SJSA1 (cell line): ENCODE data around the gene PDP2. TPM values are rescaled to one million over a fixed set of nuclear protein-coding genes. Genes with fewer than 3 reads are reported as not detected.
A peak's percentile ranks its signal among the peaks of the same experiment; 100 is the strongest.
"Not testable (repeated sequence)": the region's sequence is repeated elsewhere in the genome, so short reads cannot be mapped to it uniquely, and the experiment has no call there.

ENCODE experiments used
- DNase-seq, 2 experiments: peaks; one replicate each; pipeline ENCODE4 v3.0.0-alpha.2; 2015 to 2020; ENCODE audit warnings: low spot score in 2 of 2, low read depth in 1 of 2
- H3K27ac ChIP-seq: fragments of 250-450 bp; sonication (Bioruptor Pico); 2 replicates; pipeline ENCODE4 v1.5.1; 2020; ENCODE audit warnings: mild to moderate bottlenecking, moderate library complexity
- H3K27me3 ChIP-seq: fragments of 250-450 bp; sonication (Bioruptor Pico); replicated peaks from 2 replicates; pipeline ENCODE4 v1.5.1; 2020; ENCODE audit warnings: mild to moderate bottlenecking, moderate library complexity
- H3K36me3 ChIP-seq: fragments of 250-450 bp; sonication (Bioruptor Pico); 2 replicates; pipeline ENCODE4 v1.5.1; 2020; ENCODE audit warnings: mild to moderate bottlenecking
- H3K4me1 ChIP-seq: fragments of 250-450 bp; sonication (Bioruptor Pico); replicated peaks from 2 replicates; pipeline ENCODE4 v1.6.1; 2021; ENCODE audit warnings: mild to moderate bottlenecking
- H3K4me3 ChIP-seq: fragments of 250-450 bp; sonication (Bioruptor Pico); 2 replicates; pipeline ENCODE4 v1.5.1; 2020; ENCODE audit warnings: mild to moderate bottlenecking
- H3K9me3 ChIP-seq: fragments of 250-450 bp; sonication (Bioruptor Pico); replicated peaks from 2 replicates; pipeline ENCODE4 v1.5.1; 2020; ENCODE audit warnings: mild to moderate bottlenecking
- total RNA-seq: library from RNA; depleted of rRNA; stranded (reverse); fragments of >200 nt; shearing (Covaris generic); gene quantifications from 2 replicates; pipeline ENCODE4 v1.2.3, GENCODE V29; 2014

PDP2 gene
- total RNA-seq, 1 experiment from 2014 or later: 5.0 TPM

DNA sequence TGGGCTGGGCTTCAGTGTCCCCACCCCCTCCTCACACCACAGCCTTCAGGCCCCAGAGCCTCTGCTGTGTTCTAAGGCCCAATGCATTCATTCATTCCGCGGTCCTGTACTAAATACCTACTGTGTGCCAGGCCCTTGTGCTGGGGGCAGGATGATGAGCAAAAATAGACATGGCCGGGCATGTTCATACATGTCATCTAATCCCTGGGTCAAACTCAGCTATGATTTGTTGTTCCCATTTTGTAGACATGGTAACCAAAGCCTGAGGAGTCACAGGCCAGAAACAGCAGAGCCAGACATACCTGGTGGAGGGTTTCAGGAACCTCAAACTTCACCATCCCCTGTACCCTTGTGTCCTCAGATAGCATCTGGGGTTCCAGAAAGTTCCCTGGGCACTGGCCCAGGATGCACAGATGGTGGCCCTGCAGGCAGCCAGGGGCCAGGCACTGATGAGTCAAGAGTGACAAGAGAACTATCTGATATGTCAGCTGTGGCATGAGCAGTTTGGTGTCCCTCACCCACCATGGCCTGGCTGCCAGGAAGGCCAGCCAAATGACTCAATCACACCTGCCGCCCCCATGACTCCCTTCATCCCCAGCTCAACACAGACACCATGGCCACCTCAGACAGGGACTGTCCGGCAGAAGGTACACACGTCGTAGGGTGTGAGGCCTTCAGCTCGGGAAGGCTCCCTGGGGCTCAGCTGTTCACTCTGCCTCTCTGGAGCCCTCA is 47.8 kb downstream of the PDP2 start:
- peaks cover 14% of the 10 kb centered on the region for H3K36me3 ChIP-seq
- H3K27me3 ChIP-seq: peaks cover 21% of the 10 kb centered on the region
- H3K27ac ChIP-seq: no peak overlapping the region
- peaks cover 28% of the 10 kb centered on the region for H3K4me1 ChIP-seq
- no peak for DNase-seq
- H3K4me3 ChIP-seq: no peak overlapping the region
- 0 out of 2 replicates have a peak, but pooled peaks cover 4% of the 10 kb centered on the region for H3K9me3 ChIP-seq

DNA sequence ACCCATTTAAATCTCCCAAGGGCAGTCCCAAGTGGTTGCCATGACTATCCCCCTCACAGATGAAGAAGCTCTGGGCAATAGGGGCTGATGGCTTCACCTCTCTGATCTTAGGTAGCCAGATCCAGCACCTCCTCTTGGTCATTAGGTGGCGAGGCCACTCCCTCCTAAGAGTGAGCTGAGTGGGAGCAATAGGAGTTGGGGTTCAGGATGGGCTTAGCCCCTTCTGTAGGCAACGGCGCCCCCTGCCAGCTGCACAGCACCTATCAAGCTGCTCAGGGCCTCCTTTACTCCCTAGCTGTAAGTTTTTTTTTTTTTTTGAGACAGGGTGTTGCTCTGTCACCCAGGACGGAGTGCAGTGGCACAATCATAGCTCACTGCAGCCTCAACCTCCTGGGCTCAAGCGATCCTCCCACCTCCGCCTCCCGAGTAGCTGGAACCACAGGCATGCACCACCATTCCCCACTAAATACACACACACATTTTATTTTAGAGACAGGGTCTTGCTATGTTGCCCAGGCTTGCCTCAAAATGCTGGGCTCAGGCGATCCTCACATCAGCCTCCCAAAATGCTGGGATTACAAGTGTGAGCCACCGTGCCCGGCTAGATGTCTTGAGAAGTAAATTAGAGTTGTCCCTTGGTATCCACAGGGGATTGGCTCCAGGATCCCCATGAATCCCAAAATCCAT is 48.5 kb downstream of the PDP2 start:
- no peak for DNase-seq
- H3K9me3 ChIP-seq: 0 out of 2 replicates have a peak, but pooled peaks cover 4% of the 10 kb centered on the region
- no peak overlapping the region for H3K4me3 ChIP-seq
- H3K36me3 ChIP-seq: peaks cover 20% of the 10 kb centered on the region
- H3K4me1 ChIP-seq: peaks cover 35% of the 10 kb centered on the region
- H3K27me3 ChIP-seq: peaks cover 21% of the 10 kb centered on the region
- no peak overlapping the region for H3K27ac ChIP-seq

DNA sequence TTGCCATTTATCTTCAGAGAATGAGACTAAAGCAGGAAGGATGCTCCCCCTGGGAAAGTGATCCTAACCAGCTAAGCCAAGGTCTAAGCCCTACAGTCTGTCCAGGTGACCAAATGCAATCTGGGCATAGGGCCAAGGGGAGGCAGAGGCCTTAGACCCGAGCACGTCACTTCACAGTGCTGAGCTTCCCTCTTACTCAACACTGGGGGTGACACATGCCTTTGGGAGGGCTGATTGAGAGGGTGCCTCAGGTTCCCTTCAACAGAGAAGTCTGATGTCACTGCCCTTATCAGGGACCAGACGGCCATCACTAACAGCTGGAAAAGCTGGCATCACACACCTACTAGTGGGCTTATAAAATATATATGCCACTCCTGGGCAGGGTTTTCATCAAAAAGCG is 49.9 kb downstream of the PDP2 start:
- no peak overlapping the region for H3K4me3 ChIP-seq
- H3K36me3 ChIP-seq: peaks cover 24% of the 10 kb centered on the region
- no peaks in the 10 kb centered on the region for H3K9me3 ChIP-seq
- H3K27ac ChIP-seq: no peak overlapping the region
- H3K4me1 ChIP-seq: peaks cover 29% of the 10 kb centered on the region
- DNase-seq: no peak
- H3K27me3 ChIP-seq: peaks cover 9% of the 10 kb centered on the region

- no peak overlapping the region for H3K4me3 ChIP-seq
- H3K36me3 ChIP-seq: peaks cover 37% of the 10 kb centered on the region
- H3K27me3 ChIP-seq: no peaks in the 10 kb centered on the region
- H3K4me1 ChIP-seq: peaks cover 26% of the 10 kb centered on the region
- H3K27ac ChIP-seq: no peak overlapping the region
- no peak for DNase-seq
- no peaks in the 10 kb centered on the region for H3K9me3 ChIP-seq
Measured at GRCh38 chr16:66931665-66932064, 51.4 kb downstream of the PDP2 start.

- Histone ChIP-seq H3K4me1 (peaks cover 22% of the 10 kb centered on the region), H3K27me3 (no peaks in the 10 kb centered on the region), H3K27ac (no peak overlapping the region), H3K36me3 (peaks cover 38% of the 10 kb centered on the region), H3K4me3 (no peak overlapping the region), H3K9me3 (no peaks in the 10 kb centered on the region)
- DNase-seq: no peak
Measured at GRCh38 chr16:66932076-66932475, 51.8 kb downstream of the PDP2 start.

GRCh38 chr16:66933776-66934137 is 53.4 kb downstream of the PDP2 start:
- peaks cover 50% of the 10 kb centered on the region for H3K36me3 ChIP-seq
- no peak for DNase-seq
- peak overlapping the region; percentile 77 for H3K4me3 ChIP-seq
- no peaks in the 10 kb centered on the region for H3K27me3 ChIP-seq
- peaks cover 16% of the 10 kb centered on the region for H3K4me1 ChIP-seq
- H3K27ac ChIP-seq: peak overlapping the region; percentile 49
- H3K9me3 ChIP-seq: no peaks in the 10 kb centered on the region

GRCh38 chr16:66934138-66934838 is 54.0 kb downstream of the PDP2 start, which contains the start of gene CIAO2B:
Gene CIAO2B (minus strand): TSS chr16:66934402. CDS start chr16:66934364, 38 bp downstream.
- peak within 1 kb of the TSS; percentile 49 for H3K27ac ChIP-seq
- no peaks in the 10 kb centered on the region for H3K9me3 ChIP-seq
- no peaks in the 10 kb centered on the region for H3K27me3 ChIP-seq
- peak within 1 kb of the TSS; percentile 77 for H3K4me3 ChIP-seq
- peak; percentile 88 to 89 for DNase-seq
- H3K4me1 ChIP-seq: peaks cover 16% of the 10 kb centered on the region
- H3K36me3 ChIP-seq: peaks cover 56% of the 10 kb centered on the region

GRCh38 chr16:66934839-66935313 is 54.6 kb downstream of the PDP2 start:
- peaks cover 16% of the 10 kb centered on the region for H3K4me1 ChIP-seq
- peak overlapping the region; percentile 49 for H3K27ac ChIP-seq
- not testable (repeated sequence) for H3K27me3 ChIP-seq, H3K9me3 ChIP-seq
- peak in 1 of 2 experiments; percentile 40 for DNase-seq
- peak overlapping the region; percentile 77 for H3K4me3 ChIP-seq
- H3K36me3 ChIP-seq: peaks cover 62% of the 10 kb centered on the region

DNA sequence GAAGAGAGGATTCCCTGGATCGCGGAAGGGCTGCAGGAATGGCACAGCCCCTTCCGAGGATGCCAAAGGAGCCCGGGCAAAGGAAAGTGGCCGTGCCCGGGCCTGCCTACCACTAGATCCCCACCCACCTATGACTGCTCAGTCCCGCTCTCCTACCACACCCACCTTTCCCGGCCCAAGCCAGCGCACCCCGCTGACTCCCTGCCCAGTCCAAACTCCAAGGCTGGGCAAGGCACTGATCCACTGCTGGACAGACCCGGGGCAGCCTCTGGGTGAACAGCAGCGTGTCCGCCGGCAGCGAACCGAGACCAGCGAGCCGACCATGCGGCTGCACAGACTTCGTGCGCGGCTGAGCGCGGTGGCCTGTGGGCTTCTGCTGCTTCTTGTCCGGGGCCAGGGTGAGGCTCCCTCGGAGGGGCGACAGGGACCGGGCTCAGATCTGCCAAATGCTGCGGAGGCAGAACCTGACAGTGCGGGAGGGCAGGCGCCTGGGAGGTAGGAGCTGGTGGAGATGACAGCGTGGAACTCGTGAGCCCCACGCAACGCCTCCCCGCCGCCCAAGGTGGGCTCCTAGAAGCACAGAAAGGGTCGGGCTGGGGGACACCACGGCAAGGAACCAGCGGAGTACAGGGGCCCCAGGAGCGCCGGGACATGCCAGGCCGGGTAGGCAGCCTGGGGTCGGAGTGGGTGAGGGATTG is 55.1 kb downstream of the PDP2 start, which contains the start of gene CES2:
Gene CES2 (plus strand): TSS at position 203 of the 698 bp plus-strand sequence. CDS start 120 bp downstream, at position 323.
- H3K36me3 ChIP-seq: peaks cover 67% of the 10 kb centered on the region
- H3K27me3 ChIP-seq: no peaks in the 10 kb centered on the region
- H3K4me1 ChIP-seq: peaks cover 16% of the 10 kb centered on the region
- H3K9me3 ChIP-seq: no peaks in the 10 kb centered on the region
- H3K27ac ChIP-seq: peak within 1 kb of the TSS; percentile 49
- peak within 1 kb of the TSS; percentile 77 for H3K4me3 ChIP-seq
- DNase-seq: peak in 1 of 2 experiments; percentile 41

DNA sequence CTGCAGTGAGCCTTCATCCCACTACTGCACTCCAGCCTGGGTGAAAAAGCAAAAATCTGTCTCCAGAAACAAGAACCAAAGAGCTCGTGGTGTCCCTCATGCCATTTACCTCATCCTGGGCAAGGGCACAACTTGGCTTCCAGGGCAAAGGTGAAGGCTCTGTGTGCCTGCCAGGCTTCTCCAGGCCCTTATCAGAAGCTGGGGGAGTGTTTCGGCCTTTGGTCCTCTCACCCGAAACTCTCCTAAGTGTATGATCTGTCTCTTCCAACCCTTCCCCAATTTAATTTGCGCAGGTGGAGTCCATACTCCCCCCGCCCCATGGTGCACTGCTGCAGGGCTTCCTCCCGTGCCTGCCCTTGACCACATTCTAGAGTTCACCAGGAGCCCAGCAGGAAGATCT is 56.1 kb downstream of the PDP2 start:
- H3K9me3 ChIP-seq: no peaks in the 10 kb centered on the region
- H3K27me3 ChIP-seq: no peaks in the 10 kb centered on the region
- no peak for DNase-seq
- no peak overlapping the region for H3K27ac ChIP-seq
- H3K4me3 ChIP-seq: no peak overlapping the region
- H3K36me3 ChIP-seq: peaks cover 75% of the 10 kb centered on the region
- H3K4me1 ChIP-seq: peaks cover 16% of the 10 kb centered on the region

GRCh38 chr16:66936889-66937554 is 56.7 kb downstream of the PDP2 start:
- H3K27me3 ChIP-seq: no peaks in the 10 kb centered on the region
- H3K27ac ChIP-seq: no peak overlapping the region
- no peaks in the 10 kb centered on the region for H3K9me3 ChIP-seq
- DNase-seq: no peak
- H3K4me1 ChIP-seq: peaks cover 16% of the 10 kb centered on the region
- peaks cover 75% of the 10 kb centered on the region for H3K36me3 ChIP-seq
- H3K4me3 ChIP-seq: no peak overlapping the region

DNA sequence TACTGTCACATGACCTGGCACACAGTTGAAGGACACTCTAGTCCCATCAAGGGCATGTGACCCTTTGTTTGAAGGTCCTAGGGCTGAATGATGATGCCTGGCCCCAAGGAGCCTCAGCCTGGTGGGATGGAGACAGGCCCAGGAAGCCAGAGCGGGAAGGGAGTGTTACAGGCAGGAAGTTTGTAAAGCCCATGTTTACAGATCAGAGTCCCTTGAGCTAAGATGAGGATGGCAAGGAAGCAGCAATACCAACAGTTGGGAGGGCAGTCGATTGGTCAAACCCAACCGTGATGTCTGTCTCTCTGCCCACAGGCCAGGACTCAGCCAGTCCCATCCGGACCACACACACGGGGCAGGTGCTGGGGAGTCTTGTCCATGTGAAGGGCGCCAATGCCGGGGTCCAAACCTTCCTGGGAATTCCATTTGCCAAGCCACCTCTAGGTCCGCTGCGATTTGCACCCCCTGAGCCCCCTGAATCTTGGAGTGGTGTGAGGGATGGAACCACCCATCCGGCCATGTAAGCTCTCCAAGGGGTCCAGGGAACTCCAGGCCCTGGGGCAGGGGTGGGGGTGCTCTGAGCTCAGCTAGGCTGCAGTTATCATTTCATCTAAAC is 57.5 kb downstream of the PDP2 start:
- DNase-seq: no peak
- no peak overlapping the region for H3K27ac ChIP-seq
- H3K4me1 ChIP-seq: peaks cover 15% of the 10 kb centered on the region
- H3K36me3 ChIP-seq: peaks cover 77% of the 10 kb centered on the region
- no peaks in the 10 kb centered on the region for H3K9me3 ChIP-seq
- H3K27me3 ChIP-seq: no peaks in the 10 kb centered on the region
- no peak overlapping the region for H3K4me3 ChIP-seq
